Stimulated activated CD4-positive, alpha-beta T cell treated with anti-CD3 and anti-CD28 coated beads, Interleukin-1b, Interleukin-23, amount 100 ng/mL, for 24 hours (primary cell): ENCODE measurements around the gene CREB5.
"Not testable (repeated sequence)": the region's sequence is repeated elsewhere in the genome, so short reads cannot be mapped to it uniquely, and the experiment has no call there.

Experiments
- DNase-seq, 4 experiments: peaks; one replicate each; pipeline ENCODE4 v3.0.0-alpha.2; 2020; ENCODE audit warnings: low read depth in 4 of 4, low spot score in 1 of 4

Gene CREB5

GRCh38 chr7:28573651-28574301, 161.5 kb downstream of the CREB5 start:
- no peak for DNase-seq

- no peak for DNase-seq
Measured at GRCh38 chr7:28575241-28575643, 162.9 kb downstream of the CREB5 start.

GRCh38 chr7:28576656-28577055, 164.3 kb downstream of the CREB5 start:
- no peak for DNase-seq

- no peak for DNase-seq
Measured at GRCh38 chr7:28579571-28579970, 167.3 kb downstream of the CREB5 start.

GRCh38 chr7:28580665-28581064, 168.3 kb downstream of the CREB5 start:
- no peak for DNase-seq

DNA sequence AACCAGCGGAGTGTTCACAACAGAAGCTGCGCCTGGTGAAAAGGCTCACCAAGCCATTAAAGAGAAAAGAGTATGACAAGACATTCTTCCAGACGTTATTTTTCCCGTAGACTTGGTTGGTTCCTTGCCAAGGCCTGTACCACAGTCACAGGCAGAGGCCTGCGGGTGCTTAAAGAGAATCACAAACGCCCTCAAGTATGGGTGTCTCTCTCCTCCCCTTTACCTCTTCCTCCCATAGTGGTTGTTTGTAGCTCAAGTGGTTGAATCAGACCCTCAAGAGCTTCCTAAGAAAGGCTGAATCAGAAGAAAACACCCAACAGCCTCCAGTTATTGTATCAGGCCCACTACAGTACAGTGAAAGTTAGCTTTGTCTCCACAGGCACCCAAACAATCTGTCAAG, 169.0 kb downstream of the CREB5 start:
- DNase-seq = no peak

DNA sequence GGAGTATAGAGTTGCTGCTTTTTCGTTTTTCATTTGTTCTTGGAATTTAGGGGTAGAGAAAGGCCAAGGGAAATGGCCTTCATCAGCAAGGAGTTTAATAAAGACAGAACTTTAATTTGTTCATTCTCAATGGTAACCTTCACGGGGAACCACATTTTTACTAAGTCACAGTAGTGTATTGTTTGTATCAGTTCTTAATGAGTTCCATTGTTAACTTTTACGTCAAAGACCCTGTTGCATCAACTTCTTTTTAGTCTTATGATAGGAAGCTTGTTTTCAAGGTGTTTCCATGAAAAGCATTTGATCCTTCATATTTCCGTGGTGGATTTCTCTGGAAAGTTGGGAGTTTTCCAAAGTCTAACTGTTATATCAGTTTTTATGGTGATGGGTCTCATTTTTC, 169.9 kb downstream of the CREB5 start:
- DNase-seq = no peak

- no peak for DNase-seq
Measured at GRCh38 chr7:28584235-28584634, 171.9 kb downstream of the CREB5 start.

DNA sequence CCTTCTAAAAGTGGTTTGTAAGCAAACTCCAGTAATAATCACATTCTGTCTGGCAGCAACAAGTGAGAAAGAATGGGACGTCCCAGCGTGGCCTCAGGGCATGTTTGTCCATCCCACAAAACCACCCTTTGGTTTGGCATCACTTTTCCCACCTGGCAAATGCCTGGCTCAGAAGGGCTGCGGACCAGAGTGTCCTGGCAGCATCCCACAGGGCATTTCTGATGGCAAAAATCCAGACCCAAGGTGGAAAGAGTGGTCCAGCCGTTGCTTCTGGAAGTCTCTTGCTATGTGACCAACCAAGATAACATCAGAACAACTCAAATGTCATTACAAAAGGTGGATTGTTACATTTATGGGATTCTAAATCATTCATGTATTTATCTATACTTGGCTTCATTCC, 174.4 kb downstream of the CREB5 start:
- no peak for DNase-seq

DNA sequence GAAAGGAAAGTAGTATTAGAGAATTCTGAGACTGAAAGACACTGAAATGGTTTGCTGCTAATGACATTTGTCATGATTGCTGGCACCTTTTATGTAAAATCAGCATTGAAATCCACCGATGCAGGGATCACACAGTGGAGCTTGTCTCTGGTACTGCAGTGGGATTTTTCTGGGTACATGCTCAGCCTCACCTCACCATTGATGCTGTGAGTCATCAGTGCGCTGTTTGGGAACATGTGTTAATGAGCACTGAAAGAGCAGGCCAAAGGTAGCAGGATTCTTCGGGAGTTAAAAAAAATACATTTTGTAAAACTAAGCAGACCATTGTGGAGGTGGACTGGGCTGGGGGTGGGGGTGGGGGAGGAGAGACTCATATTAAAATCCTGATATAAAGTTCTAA, 174.9 kb downstream of the CREB5 start:
- DNase-seq = no peak

DNA sequence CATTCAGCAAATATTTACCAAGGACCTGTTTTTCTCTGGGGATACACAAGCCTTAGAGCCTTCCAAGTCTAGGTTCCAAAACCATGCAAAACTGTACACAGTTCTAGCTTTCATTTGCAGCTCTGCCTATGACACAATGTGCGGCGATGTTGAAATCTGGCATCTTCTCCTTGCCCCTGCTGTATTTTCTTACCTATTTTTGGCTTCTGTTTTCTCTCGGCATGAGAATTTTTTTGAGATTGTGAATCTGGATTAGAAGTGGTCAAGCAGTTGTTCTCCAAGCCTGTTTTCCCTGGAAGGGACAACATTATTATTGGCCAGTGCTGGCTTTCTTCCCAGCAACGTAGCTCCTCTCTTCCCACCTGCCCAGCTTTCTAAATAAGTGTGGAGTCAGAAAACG, 176.3 kb downstream of the CREB5 start:
- DNase-seq = no peak

DNA sequence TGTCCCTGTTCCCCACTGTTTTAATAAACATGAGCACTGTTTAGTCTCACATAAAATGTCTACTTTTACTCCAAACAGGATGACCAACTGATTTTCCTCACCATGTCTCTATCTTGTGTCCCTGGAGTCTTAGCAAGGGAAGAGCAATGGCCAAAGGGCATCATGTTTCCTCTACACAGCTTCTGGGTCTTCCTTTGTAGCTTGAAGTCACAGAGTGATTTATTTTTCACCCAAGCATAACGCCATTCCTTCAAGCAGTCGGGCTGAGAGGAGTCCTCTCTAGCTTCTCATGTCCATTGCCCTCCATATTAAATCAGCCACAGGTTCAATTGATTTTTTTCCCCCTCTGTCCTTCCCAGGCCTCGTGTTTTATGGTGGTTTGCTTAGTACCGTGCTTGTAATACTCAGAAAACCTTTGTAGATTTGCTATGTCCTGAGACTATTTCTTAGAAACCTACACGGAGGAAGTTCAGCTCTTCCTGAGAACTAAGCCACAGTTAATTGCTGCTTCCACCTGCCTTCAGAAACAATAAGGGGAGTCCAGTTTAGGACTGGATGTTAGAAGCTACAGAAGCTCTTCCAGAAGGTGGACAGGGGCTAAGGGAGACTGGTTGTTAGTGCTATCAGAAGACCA, 178.8 kb downstream of the CREB5 start:
- no peak for DNase-seq

DNA sequence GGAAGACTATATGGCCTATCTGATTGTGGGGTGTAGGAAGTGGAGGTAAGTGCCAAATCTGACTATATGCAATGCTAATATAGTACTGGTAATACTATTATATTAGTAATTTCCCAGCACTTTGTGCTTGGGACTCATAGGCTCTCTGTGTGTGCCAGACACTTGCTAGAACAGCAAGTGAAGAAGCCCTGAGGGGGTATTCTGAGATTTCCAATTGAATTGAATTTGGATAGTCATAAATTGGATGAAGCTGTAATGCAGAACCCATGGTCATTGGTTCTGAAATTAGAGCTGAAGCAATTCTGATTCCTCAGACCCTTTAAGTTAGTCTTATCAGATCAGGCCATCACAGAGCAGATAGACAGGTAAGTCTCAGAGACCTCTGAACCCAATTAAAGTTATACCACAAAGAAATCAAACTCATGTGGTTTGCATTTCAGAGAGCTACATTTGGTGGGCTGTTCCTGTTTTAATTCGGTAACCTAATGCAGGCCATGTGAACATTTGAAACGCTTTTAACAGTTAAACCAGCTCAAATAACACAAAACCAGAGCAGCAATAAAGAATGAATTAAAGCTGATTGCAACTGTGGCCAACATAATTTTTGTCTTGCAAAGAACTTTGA, 179.5 kb downstream of the CREB5 start:
- no peak for DNase-seq

DNA sequence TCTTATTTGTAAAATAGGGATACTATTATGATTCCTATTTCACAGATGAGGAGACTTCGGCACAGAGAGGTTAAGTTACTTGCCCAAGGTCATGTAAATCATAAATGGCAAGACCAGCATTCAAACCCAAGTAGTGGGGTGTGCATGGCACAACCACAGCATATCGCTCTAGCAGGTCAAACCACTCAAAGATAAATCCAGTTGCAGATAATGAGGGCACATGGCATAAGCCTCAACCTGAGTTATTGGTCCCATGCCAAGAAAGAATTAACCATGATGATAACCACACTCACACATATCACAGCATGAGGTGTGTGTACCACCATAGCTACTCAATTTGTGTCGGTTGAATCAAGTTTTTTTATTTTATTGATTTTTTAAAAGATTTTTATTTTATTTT, 180.5 kb downstream of the CREB5 start:
- DNase-seq = no peak

GRCh38 chr7:28595076-28595475, 182.8 kb downstream of the CREB5 start:
- no peak for DNase-seq

DNA sequence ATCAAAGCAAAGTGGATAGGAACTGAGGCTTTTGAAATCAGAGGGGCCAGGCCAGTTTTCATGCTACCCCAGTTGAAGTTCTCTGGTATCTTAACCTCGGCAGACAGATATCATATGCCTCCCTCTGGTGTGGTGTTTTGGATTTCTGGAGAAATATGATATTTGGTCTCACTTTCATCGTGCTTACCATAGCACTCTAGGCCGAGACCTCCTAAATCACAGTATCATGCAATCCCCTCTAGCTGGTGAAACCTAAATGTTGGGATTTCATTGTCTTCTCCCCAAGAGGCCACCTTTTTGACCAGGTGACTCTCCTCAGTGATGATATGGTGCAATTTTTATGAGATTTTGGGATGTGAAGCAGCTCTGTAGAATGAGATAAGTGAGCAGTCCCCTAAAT, 183.5 kb downstream of the CREB5 start:
- no peak for DNase-seq

GRCh38 chr7:28596245-28596935, 184.1 kb downstream of the CREB5 start:
- DNase-seq = no peak

- DNase-seq = no peak
Measured at GRCh38 chr7:28597284-28597683, 185.0 kb downstream of the CREB5 start.

- not testable (repeated sequence) for DNase-seq
Measured at GRCh38 chr7:28598037-28598436, 185.7 kb downstream of the CREB5 start.

DNA sequence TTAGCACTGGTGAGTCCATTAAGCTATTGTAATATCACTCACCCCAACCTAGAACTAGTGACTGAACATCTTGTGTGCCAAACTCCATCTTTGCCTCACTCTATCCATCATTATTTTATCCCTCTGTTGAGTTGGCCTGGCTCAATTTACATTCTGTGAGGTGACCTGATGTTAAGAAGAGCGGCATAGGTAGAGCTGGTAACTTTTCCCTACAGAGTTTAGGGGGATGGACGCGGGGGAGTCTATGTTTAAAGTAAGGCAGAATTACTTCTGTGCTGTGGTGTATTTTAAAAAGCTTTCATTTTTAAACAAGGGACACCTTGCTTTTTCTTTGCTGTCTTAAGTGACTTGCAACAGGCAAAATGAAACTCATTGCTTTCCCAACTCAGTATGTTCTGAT, 186.3 kb downstream of the CREB5 start:
- DNase-seq = no peak

DNA sequence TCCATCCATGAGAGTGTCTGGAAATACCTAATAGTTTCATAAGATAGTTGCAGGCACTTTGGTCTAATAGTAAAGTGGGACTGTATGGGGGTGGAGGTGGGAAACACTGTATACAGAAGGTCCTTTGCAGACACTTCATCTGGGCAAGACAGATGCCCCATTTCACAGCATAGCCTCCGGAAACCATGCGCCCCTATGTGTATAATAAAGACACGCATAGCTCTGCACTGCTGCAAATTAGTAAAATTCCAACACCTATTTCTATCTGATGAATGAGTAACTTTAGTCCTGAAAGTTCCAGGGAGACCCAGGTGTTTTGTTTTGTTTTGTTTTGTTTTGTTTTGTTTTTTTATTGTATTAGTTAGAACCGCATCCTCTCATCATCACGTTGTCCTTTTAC, 187.1 kb downstream of the CREB5 start:
- DNase-seq = no peak

- DNase-seq = no peak
Measured at GRCh38 chr7:28602282-28602681, 190.0 kb downstream of the CREB5 start.
